Endothelial cell of umbilical vein (primary cell): Measurements from ENCODE around the gene TOP3B.

ENCODE experiments used
- EZH2 ChIP-seq: IDR thresholded peaks from 2 replicates; pipeline ENCODE4 v1.6.1; 2012; ENCODE audit warnings: borderline replicate concordance, low read depth, mild to moderate bottlenecking, moderate library complexity, low read length, inconsistent platforms; ENCODE audit not compliant: severe bottlenecking
- GATA2 ChIP-seq: IDR thresholded peaks from 2 replicates; pipeline ENCODE4 v1.7.0; 2011; ENCODE audit warnings: low read depth, mild to moderate bottlenecking, moderate library complexity, mixed read lengths, low read length; ENCODE audit not compliant: insufficient read length, insufficient read depth
- POLR2AphosphoS5 ChIP-seq: IDR thresholded peaks from 2 replicates; pipeline ENCODE4 v1.6.1; 2012; ENCODE audit warnings: low read depth, mild to moderate bottlenecking, control low read depth, low read length, moderate library complexity; ENCODE audit not compliant: insufficient read depth
- TF ChIP-seq, protein P1 (sequence below), 2 donors: IDR thresholded peaks; 1 replicate in 1 of 2; 2 replicates in 1 of 2; pipeline ENCODE4 v1.5.1; 2011; ENCODE audit warnings: low read length in 2 of 2, mild to moderate bottlenecking in 2 of 2, moderate library complexity in 2 of 2, control low read depth in 1 of 2, inconsistent platforms in 1 of 2, low read depth in 1 of 2; ENCODE audit not compliant: insufficient read depth in 1 of 2; ENCODE audit errors: extremely low read depth in 1 of 2

DNA sequence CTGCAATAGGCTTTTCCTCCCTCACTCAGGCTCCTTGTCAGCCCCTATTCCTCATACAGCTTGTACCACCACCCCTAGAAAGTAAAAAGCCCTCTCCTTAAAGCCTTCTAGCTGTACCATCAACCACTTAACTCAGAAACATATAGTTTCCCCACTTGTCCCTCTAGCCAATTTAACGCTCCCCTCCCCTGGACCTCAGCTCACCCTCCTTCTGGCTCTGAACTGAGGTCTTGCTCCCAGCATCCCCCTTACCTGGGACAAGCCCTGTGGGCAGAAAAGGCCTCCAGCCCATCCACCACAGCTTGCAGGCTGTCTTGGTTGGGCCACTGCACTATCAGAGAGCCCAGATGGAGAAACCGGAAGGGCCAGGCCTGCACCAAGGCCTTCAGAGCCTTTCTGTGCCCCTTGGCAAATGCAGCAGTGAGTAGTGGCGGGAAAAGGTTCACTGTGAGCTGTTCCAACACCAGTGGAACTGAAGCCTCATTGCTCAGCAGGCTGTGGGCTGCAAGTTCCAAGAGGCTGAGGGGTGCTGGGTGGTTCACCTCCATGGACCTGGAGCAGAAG lies 12.4 kb upstream of the TOP3B start:
- TF ChIP-seq GATA2 (no peak), EZH2 (no peak), POLR2AphosphoS5 (no peak)
- TF ChIP-seq, protein P1, sequence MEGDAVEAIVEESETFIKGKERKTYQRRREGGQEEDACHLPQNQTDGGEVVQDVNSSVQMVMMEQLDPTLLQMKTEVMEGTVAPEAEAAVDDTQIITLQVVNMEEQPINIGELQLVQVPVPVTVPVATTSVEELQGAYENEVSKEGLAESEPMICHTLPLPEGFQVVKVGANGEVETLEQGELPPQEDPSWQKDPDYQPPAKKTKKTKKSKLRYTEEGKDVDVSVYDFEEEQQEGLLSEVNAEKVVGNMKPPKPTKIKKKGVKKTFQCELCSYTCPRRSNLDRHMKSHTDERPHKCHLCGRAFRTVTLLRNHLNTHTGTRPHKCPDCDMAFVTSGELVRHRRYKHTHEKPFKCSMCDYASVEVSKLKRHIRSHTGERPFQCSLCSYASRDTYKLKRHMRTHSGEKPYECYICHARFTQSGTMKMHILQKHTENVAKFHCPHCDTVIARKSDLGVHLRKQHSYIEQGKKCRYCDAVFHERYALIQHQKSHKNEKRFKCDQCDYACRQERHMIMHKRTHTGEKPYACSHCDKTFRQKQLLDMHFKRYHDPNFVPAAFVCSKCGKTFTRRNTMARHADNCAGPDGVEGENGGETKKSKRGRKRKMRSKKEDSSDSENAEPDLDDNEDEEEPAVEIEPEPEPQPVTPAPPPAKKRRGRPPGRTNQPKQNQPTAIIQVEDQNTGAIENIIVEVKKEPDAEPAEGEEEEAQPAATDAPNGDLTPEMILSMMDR (IDR thresholded peaks at IDR 0.05; ENCODE audit: extremely low read depth in 1 of 2, insufficient read depth in 1 of 2, low read depth in 1 of 2, low read length in 2 of 2): no peak
